Measurements from ENCODE around the gene CDH23.

Gene CDH23

DNA sequence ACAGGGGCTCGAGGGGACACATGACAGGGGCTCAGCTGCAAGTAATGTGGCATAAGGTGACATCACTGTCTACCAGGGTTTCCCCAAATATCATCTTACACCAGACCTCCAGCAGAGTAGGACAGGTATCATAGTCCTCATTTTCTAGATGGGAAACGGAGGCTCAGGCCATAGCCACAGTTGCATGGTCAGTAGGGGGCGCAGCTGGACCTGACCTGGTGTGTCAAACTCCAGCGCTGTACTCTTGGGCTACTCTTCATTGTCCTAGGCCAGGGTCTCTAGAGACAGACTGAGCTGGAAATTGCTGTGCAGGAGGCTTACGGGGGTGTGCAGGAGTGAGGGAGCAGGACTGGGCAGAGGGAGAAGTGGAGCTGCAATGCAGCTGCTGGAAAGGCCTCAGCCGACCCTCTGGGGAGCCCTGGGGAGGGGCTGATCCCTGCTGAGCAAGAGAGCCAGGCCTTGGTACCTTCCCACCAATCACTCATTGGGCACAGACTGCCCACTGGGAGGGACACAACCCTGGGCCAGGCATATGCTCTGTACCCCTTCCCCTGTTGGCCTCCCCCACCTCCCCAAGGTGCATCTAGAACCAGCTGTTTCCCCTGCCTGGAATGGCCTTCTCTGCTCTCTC lies 89.9 kb downstream of the CDH23 start:
- no peak for DNase-seq (ENCODE audit: low spot score)

DNA sequence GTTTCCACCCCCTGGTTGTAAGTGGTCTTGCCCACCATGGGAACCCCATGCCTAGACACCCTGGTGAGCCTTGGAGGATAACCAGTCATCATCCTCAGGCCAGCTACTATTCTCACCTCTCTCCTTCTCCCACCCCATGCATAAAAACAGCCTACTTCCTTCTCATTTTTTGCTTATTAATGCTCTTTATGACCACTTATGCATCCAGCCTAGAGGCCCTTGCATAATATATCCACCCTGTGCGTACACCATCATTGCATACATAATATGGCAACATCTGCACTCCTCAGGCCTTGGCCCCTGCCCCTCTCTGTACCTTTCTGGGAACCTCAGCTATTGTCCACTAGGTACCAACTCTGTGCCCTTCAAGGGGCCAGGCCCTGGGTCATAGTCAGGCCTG lies 91.0 kb downstream of the CDH23 start:
- no peak for DNase-seq (ENCODE audit: low spot score)

DNA sequence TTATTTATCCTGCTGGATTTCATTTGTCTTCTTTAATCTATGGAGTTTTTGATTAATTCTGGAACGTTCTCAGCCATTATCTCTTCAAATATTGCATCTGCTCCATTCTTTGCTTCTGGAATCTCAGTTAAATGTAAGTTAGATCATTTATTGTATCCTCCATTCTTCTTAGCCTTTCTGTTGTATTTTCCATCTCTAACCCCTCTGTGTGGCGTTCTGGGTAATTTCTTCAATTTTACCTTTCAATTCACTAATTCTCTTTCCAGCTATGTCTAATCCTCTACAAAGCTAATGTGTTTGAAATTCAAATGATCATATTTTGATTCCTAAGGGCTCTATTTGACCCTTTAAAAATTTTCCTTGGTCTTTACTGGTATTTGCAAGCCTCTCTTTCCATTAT lies 92.4 kb downstream of the CDH23 start:
- DNase-seq (ENCODE audit: low spot score), result no peak

DNA sequence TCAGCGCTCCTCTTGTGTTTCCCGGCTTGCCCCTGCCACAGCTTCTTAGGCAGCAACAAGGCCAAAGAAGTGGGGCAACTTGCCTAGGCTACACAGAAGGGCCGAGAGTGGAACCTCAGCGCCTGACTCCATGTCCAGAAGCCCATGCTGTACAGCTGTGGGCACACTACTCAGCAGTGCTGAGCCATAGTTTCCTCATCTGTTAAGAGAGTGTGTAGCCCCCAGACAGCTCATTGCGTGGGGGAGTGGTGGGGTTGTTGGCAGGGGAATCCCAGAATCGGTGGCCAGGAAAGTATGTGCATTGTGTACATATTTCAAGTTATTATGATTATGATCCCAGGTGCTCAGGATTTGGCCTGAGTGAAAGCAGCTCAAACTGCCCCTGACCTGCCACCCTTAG lies 96.2 kb downstream of the CDH23 start:
- no peak for DNase-seq (ENCODE audit: low spot score)

DNA sequence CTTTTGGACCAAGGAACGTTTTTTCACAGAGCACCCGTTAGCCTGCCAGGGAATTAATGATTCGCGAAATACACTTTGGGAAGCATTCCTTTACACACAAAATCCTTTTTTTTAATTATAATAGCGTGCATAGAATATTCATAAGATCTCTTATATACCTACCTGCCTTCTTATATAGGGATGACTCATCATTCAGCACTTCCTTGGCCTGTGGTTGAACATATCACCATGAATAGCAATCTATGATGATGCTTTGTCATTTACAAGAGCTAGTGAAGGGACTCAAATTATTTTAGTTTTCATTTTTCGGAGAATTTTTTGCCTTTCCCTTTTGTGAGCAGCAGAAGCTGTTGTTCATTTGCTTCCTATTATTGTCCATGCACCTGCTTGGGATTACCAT lies 97.0 kb downstream of the CDH23 start:
- no peak for DNase-seq (ENCODE audit: low spot score)

DNA sequence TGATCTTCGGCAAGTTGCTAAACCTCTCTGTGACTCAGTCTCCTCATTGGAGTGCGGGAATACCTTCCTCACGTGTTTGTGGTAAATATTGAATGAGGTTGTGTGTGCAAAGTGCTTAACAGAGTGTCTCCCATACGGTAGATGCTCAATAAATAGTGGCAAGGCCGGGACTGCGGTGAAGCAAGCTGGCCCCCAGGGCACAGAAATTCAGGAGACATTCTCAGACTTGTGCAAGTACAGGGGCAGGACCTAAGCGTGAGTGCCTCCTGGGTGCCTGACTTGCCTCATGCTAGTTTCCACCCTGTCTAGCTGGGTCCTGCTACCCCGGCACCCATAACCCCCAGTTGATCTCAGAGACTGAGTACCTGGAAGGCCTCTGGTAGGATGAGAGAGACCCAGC lies 97.8 kb downstream of the CDH23 start:
- no peak for DNase-seq (ENCODE audit: low spot score)

DNA sequence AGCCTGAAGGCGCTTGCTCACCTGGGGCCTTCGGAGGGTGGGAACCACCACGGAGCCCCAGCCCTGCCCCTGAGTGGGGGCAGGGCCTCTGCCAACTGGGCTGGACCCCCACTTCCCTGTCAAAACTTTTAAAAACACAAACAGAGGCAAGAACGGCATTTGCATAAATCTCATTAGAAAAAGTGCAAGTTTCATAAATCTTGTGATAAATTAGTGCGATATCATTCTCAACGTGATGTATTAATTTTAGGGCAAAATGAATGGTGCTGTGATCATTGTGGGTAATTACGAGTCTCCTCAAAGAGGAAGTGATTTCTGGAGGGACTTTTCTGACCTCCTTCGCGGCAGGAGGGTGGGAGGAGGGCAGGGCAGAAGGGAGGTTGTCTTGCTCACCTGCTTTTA lies 98.3 kb downstream of the CDH23 start:
- DNase-seq (ENCODE audit: low spot score), result no peak

DNA sequence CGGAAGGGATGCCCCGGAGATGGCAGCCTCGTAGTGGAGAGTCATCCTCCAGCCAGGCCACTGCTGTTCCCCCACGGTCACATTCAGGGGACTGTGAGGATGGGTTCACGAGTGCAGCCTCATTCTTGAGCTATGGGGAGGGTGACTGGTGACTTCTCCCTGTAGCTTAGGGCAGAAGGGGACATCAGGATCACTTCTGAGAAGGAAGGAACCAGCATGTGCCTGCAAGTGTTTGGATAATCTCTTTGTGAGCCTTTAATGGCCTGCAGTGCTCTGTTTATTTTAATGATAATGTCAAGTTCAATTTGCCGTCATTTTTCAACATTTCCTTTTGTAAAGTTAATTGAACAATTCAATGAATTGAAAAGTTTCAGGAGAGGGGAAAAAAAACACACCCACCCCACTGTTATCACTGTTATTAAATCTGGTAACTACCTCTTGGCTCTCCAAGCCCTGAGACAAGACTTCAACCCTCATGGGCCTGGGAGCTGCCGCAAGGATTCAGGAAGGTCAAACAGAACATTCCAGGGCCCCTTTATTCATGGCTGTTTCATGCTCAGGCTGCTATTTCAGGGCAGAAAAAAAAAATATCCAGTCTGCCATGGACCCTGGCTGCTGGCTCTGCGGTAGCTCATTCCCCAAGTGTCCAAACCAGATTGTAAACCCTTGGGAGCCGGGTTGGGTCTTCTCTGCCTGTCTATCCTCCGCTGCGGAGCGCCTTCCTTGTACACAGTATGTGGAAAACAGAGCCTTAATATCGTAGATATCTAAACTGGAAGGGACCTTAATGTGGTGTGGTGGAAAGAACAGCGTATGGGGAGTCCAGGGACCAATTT lies 100.4 kb downstream of the CDH23 start:
- no peak for DNase-seq (ENCODE audit: low spot score)

DNA sequence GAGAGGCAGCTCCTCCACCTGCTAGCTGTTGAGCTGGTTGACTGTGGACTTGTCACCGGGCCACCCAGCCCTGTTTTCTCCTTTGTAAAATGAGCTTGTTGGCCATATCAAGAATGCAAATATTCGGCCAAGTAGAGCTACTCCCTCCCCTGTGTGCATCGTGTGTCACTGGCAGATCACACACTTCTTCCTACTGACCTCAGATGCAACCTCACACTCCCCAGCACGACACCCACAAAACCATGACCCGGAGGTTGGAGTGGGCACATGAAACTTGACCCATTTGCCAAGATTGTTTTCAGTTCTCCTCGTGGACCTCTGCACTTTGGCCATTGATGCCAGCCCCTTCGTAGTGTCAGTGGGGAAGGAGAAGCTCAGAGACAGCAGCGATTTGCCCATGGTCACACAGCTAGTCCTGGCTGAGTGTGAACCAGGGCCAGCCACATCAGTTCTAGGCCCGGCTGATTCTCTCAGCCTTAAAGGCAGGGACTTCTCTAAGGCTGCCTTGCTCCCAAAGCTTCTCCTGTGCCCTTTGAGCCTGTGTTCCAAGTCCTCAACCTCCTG lies 101.1 kb downstream of the CDH23 start:
- DNase-seq (ENCODE audit: low spot score), result no peak

DNA sequence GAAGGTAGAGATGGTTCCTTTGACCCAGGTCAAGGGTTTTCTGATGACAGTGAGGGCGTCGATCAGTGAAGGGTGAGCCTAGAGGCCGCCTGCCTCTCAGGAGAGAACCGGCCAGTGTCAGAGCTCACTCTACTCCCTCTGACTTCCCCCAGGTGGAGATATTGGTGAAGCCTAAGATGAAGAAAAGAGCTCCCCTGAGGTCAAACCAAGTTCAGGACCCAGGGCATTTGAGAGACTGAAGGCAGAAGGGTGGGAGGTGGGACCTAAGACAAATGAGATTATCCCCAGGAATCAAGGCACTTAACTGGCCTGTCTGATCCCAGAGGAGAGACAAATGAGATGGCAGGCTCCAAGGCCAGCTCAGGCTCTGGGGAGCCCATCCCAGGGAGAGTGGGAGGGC lies 104.7 kb downstream of the CDH23 start:
- DNase-seq (ENCODE audit: low spot score), result no peak

DNA sequence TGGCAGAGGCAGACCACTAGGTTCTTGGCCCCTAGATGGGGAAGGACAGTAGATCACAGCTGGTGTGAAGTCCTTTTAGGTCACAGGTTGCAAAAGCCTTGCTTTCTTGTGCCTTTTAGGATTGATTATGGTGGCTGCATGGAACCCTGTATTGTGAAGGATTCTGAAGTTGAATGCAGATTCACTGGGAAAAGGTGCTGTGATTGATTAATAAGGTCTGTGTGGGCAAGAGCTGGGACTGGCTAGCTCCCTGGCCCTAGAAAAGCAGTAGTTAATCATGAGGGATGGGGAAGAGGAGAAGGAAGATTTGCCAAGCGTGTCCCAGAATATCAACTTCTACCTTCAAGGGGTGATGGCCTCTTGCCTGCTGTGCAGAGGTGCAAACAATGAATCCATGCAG lies 105.5 kb downstream of the CDH23 start:
- DNase-seq (ENCODE audit: low spot score), result no peak

DNA sequence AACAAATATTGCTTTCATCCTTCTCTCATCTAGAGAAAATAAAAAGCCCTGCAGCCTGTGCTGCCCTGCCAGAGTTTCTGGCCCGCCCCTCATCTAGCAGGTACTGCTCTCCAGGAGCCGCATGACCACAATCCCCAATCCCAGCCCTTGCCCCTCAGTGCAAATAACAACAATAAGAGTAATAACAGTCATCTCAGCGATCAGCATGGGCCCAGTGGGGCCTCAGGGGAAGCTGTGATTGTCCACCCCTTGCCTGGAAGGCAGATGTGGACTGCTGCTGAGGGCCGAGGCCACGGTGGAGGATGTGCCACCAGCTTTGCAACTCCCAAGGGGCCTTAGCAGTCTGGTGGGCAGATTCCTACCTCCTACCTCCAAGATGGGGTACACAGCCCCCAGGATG lies 106.1 kb downstream of the CDH23 start:
- no peak for DNase-seq (ENCODE audit: low spot score)

DNA sequence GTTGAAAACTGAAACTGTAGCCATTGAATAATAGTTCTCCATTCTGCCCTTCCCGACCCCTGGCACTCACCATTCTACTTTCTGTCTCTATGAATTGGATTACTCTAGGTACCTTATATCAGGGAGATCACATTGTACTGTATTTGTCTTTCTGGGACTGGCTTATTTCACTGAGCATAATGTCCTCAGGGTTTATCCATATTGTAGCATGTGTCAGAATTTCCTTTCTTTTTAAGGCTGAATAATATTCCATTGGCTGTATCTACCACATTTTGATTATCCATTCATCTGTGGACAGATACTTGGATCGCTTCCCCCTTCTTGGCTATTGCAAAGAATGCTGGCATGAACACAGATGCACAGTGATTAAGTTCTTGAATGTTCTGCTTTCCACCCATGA lies 107.4 kb downstream of the CDH23 start:
- no peak for DNase-seq (ENCODE audit: low spot score)

DNA sequence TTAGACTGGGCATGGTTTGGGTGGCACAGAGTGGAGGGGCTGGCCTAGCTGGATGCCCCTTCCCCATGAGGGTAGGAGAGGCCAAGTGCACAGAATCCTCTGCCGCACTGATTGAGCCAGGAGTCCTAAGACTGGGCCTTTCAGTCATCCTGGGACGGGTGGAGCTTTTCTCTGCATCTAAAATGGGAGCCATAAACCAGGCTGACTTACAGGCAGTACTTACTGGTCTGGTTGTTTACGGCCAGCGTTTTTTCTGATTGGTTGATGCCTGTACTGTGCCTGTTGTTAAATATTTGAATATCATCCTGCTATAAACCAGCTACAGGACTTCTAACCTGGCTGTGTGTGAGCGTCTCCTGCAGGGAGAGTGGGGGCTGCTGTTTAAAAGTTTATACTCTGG lies 107.8 kb downstream of the CDH23 start:
- no peak for DNase-seq (ENCODE audit: low spot score)

DNA sequence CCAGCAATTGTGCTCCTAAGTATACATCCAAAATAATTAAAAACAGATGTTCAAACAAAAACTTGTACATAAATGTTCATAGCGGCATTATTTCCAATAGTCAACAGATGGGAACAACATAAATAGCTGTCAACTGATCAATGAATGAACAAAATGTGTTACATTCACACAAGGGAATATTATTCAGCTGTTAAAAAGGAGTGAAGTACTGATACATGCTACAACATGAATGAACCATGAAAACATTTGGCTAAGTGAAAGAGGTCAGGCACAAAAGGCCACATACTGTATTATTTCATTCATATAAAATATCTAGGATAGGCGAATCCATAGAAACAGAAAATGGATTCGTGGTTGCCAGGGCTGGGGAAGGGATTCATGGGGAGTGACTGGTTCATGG lies 109.1 kb downstream of the CDH23 start:
- no peak for DNase-seq (ENCODE audit: low spot score)

DNA sequence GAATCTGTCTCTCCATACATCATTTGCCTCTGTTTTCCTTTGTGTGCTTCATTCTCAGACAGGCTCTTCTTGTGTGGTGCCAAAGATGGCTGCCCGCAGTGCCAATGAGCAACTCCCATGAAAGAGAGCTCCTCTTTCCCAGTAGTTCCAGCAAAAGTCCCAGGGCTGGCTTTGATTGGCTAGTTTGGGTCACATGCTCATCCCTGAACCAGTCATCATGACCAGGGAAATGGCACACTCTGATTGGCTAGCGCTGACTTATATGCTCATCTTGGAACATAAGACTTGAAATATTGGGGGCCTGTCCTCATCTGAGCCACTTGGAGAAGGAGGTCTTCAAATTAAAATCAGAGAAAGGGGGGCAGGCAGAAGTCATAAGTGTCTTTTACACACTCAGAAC lies 112.7 kb downstream of the CDH23 start:
- DNase-seq (ENCODE audit: low spot score), result no peak

DNA sequence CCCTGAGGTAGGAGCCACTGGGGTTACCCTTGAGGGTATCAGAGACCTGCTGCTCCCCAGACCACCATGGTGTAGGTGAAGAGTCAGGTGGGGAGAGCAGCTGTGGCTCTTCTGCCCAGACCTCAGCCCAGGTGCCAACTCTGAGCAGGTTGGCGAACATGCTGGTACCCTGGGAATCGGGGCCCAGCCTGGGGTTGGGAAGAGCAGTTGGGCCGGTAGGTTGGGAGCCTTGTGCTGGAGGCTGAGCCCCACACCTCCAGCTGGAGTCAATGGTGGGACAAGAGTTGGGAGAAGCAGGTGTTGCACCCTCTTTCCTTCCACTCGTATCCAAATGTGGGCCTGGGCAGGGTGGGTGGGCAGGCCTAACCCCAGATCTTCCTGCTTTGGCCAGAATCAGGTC lies 114.5 kb downstream of the CDH23 start:
- DNase-seq (ENCODE audit: low spot score), result no peak

DNA sequence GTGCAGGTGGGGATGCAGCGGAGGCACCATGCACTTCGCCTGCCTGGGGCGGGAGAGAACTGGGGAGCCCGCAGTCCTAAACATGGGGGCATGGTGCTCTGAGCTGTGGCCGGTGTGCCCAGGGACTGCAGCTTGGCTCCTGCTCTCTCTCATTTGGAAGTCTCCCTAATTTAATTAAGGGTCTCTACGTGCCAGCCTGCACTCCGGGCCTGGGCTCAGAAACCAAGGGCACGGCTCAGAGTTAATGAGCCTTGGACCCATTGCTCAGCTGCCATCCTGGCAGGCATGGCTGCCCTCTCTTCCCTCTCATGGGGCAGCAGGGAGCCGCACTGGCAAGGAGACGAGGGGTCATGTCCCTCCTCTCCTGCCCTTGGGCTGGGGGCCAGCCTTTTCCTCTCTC lies 115.6 kb downstream of the CDH23 start:
- no peak for DNase-seq (ENCODE audit: low spot score)

DNA sequence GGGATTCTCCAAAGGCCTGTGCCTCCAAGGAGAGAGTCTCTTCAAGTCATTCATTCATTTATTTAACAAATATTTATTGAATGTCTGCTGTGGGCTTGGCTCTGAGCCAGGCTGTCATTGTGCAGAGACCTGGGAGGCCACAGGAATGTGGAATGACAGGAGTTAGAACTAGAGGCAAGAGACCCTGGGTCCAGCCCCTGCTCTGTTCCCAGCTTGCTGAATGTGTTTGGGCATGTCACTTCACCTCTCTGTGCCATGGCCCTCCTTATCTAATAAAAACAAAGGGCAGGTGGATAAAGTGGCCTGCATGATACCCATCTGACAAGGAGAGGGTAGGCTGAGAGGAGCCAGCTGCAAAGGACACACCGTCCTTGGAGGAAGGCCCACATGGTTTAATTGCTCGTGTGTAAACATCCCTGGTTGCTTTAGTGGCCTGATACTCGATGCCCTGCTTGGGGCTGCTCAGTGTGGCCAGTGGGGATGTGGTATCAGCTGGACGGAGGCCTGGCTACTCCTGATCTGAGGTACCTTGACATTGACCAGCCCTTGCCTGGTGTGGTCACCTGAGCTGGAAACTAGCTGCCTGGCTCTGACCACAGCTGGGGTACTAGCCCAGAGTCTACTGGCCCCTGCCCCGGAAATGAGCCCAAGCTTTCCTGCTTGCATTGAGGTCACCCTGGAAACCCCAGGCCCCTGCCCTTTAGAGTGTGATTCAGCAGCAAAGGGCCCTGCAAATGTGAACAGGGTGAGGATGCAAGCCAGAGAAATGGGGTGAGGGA lies 116.2 kb downstream of the CDH23 start:
- no peak for DNase-seq (ENCODE audit: low spot score)

DNA sequence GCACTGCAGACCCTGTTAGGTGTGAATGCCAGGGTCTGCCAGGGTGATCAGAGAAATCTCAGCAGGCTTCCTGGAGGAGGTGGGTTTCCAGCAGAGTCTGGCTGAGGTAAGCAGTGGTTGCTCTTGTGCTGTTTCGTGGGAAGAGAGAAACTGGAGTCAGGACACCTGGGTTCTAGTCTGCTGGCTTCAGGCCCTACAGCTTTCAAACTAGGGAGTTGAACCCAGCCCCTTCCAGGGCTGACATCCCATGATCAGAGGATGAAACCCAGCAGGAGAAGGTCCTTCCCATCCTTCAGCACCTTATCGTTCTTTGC lies 116.8 kb downstream of the CDH23 start:
- DNase-seq (ENCODE audit: low spot score), result no peak

DNA sequence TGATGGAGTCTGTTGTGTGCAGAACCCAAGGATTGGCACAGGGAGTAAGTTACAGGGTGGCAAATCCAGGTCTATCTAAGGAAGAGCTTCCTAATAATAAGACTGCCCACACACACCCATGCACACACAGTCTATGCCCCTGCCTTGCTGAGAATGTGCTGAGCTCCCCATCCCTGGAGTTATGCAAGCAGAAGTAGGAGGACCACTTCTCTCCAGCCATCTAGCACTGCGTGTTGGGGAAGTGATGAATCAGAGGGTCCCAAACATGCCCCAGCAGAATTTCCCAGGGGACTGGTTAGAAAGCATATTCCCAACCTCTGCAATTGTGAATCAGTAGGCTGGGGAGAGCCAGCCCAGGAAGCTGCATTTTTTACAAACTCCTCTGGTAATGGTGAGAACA lies 117.2 kb downstream of the CDH23 start:
- DNase-seq (ENCODE audit: low spot score), result no peak

DNA sequence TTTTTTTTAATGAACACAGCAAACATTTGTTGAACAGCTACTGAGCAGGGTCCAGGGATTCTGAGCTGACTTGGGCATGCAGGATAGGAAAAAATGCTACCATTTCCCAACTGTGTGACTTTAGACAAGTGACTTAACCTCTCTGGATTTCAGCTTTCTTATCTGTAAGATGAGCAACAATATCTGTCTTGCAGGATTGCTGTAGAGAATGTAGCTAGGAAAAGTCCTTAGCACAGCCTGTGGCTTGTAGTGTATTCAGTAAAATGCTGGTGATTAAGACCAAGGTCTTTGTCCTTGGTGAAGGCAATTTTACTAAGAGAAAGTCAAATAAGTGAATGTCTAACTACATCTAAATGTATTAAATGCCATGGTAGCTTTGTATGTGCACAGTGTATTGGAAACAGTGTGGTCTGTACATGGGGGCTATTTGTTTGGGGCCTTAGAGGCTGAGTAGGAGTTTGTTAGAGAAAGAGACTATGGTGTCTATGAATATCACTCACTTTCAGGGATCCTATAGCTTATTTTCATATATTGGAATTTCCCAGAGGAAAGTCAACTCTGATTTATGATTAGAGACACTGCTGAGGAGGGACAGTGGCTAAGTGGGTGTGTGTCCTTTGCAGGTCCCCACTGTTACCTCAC lies 118.9 kb downstream of the CDH23 start:
- no peak for DNase-seq (ENCODE audit: low spot score)

DNA sequence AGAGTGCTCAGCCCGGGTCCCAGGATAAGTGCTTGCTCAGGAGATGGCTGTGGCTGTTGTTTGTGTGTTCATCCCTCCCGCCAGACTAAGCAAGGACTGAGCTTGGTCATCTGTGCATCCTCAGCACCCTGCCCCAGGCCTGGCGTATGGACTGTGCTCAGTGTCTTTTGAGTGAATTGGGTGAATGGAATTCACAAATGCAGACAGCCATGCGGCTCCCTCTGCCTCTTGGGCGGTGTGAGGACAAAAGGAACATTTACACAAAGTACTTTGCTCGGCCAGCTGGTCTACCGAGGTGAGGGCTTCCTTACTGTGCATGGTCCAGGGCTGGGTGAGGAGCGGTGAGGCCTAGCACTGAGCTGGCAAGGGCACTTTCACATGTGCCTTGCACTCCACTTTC lies 120.2 kb downstream of the CDH23 start:
- no peak for DNase-seq (ENCODE audit: low spot score)
